Inflammatory macrophage treated with lipopolysaccharide for 4 hours (primary cell): ENCODE data around the gene RAD18.

Experiments used
- DNase-seq: peaks from one replicate; pipeline ENCODE4 v3.0.0-alpha.2; 2020

RAD18 gene

GRCh38 chr3:8984526-8984925, 21.3 kb upstream of the RAD18 start:
- no peak for DNase-seq

DNA sequence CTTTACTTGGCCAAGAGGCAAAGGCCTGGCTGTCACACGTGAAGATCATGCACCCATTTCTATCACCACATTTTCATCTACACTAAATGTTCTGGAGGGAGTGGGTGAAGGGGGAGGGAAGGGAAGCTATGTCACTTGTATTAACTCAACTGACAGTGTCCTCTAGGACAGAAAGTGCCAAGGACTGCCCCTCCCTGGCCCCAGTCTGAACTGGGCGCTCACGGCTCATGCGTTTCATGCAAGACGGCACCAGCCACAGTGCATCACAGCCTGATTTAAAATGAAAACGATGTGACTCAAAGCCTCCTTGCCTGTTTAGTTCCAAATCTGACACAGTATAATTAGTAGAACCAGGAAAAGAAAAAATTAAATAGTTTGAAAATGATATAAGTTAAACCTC, 20.8 kb upstream of the RAD18 start:
- no peak for DNase-seq

DNA sequence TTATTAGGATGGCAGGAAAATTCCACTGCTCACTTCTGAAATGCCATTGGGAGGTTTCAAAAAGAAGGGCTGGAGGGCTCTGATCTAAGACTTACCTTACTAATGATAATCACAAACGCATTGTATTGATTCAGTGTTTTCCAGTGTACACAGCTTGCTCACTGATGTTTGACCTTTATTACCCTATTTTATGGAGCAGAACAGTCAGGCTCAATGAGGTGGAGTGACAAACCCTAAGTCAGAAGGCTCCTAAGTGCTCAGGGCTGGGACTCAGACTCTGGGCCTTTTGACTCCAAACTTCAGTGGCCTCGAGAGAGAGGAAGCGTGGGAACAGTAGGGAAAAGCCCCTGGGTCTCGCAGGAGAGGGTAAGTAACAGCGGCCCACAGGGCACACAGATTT, 20.3 kb upstream of the RAD18 start:
- DNase-seq = no peak

DNA sequence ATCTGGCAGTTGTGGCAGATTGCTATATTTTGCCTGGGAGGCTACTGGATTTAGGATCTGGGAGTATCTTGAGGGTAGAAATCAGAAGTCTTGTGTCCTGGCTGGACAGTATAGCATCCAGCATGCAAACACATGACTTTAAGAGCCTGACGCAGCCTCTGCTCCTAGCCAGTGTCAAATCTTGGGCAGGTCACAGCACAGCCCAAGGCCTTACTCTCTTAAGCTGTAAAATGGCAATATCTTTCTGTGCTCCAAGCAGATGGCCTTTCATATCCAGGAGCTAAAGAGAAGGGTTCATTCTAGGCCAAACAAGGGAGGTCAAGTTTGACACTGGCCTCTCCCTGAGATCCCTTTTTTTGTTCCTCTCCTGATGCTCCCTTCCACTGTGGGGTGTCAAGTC, 19.8 kb upstream of the RAD18 start:
- no peak for DNase-seq

GRCh38 chr3:8982509-8982908, 19.2 kb upstream of the RAD18 start:
- DNase-seq = peak; percentile 63

- no peak for DNase-seq
Observed at GRCh38 chr3:8981700-8982099, 18.4 kb upstream of the RAD18 start.

DNA sequence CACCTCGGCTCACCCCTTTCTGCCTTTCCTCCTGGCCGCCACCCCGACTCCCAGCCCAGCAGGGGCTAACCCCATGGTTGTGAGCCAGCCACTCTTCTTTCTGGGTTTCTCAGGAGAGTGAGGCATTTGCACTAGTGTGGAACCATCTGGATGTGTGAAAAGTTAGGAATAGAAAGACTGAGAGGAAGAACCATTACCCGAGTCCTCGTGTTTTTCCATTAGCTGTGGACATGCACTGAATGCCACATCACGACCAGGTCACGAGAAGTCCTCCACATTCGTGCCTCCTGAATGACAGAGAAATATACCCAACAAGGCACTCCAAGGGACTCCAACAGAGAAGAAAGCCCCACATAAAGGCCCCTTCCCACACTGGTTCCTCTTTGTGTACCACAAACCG, 18.0 kb upstream of the RAD18 start:
- DNase-seq = no peak

- peak; percentile 41 for DNase-seq
Observed at GRCh38 chr3:8980756-8981257, 17.5 kb upstream of the RAD18 start.

DNA sequence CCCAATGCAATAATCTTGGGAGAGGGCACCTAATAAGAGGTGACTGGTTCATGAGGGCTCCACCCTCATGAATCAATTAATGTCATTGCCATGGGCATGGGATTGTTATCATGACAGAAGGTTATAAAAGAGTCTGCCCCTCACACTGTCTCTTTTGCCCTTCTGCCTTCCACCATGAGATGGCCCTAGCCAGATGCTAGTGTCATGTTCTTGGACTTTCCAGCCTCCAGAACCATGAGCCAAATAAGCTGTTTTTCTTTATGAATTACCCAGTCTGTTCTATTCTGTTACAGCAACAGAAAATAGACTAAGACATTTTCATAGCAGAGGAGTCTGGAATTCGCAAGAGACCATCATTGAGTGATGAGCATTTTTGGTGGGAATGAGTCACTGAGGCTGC, 16.0 kb upstream of the RAD18 start:
- DNase-seq = no peak

- no peak for DNase-seq
Observed at GRCh38 chr3:8978551-8978950, 15.3 kb upstream of the RAD18 start.

- no peak for DNase-seq
Observed at GRCh38 chr3:8976540-8977182, 13.4 kb upstream of the RAD18 start.

DNA sequence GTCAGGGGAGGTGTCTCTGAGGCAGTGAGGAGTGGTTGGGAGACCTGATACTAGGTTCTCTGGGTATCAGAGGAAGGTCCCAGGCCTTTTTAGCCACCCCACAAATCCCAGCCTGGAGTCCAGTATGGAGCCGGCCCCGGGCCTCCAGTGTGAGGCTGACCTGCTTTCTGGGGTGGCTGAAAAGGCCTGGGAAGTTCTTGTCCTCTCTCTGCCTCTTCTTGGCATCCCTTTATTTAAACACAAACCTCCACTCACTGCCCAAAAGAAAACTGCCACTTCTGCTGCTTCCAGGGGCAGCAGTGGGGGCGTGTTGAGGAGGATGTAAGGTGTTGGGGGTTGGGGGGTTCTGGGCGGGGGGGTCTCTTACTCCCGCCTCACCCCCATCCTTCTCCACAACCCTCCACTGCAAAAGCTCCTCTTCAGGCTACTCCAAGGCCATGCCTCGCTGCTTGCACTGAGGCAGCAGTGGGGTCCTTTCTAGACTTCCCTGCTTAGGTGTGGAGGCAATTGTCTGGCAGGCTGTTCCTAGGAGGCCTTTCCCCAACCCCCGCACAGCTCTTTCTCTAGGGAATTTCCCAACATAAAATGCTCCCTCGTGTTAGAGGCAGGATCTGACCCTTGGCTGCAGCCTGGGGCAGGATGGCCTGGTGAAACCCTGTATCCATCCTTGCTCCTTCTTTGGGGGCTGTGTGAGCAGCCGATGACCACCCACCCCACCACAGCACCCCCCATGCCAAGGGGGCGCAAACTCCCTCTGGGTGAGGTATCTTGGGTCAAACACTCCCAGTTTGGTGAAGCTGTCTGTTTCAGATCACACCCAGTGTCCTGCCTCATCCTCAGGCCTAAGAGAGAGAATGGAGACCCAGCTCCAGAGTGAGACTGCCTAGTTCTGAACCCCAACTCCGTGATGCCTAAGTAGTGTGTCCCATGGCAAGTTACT, 12.1 kb upstream of the RAD18 start:
- no peak for DNase-seq

DNA sequence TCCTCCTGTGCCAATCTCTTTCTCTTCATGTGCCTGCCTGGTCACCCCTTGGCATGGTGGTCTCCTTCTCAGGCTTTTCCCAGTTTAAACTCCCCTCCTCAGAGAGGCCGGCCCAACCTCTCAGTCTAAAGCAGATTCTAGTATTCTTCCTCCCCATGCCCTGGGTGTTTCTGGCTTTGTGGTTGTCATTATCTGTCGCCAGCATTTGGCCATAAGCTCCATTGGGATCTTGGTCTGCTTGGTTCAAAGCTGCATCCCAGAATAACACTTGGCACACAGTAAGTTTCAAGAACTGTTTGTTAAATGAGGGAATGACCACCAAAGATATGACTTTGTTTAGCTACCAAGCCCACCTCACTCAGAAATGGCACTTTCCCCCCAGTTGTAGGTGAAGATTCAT, 11.2 kb upstream of the RAD18 start:
- no peak for DNase-seq

DNA sequence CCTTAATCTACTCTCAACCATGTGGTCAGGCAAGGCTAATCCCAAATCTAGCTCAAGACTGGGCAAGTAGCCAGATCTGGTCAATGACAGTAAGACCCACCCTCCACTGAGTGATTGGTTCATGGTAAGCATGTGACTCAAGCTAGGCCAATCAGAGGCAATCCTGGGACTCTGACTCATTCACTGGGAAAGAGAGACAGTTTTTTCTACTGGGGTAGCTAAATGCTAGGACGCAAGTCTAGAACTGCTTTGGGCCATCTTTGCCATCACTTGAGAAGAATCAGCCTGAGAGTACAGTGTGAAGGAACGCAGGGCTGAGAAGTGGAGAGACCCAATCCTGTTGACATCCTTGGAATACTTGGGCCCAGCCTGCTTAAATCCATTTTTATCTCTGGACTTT, 9.4 kb upstream of the RAD18 start:
- DNase-seq = peak; percentile 12

DNA sequence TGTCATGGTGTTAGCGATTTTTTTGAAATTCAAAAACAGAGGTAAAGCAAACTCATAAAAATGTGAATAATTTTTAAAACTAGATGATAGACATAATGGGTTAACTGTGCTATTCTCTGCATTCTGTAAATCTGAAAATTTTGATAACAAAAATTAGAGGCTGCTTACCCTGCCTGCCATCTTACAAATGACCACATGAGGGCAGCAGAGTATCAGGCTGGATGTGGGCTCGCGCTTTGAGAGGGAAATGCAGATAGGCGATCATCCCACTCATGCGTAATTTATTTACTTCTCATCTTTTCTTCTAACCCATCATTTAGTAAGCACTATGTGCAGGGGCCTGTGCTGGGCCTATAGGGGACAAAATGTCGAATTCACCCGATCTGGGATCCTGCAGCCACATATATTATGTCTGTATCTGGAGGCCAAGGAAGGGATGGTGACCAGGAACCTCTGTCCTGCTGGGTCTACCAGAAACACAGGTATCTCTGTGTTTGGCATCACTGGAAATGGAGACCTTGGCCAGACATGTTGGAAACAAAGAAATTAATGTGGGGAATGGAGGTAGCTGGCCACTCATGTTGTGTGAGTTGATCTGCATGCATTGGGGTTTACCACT, 7.8 kb upstream of the RAD18 start:
- peak; percentile 47 for DNase-seq

- DNase-seq = no peak
Observed at GRCh38 chr3:8969241-8969640, 6.0 kb upstream of the RAD18 start.

- DNase-seq = no peak
Observed at GRCh38 chr3:8968375-8968882, 5.2 kb upstream of the RAD18 start.

- no peak for DNase-seq
Observed at GRCh38 chr3:8967553-8967952, 4.3 kb upstream of the RAD18 start.

GRCh38 chr3:8966820-8967348, 3.6 kb upstream of the RAD18 start:
- no peak for DNase-seq

- DNase-seq = no peak
Observed at GRCh38 chr3:8966150-8966819, 3.0 kb upstream of the RAD18 start.

- no peak for DNase-seq
Observed at GRCh38 chr3:8964436-8965370, 1.4 kb upstream of the RAD18 start.
